ENCODE data around the gene ADGRL1.
"Not testable (repeated sequence)": the region's sequence is repeated elsewhere in the genome, so short reads cannot be mapped to it uniquely, and the experiment has no call there.

ADGRL1 gene

GRCh38 chr19:14208496-14208895 lies 2.5 kb upstream of the ADGRL1 start:
- not testable (repeated sequence) for H3K4me2 ChIP-seq (ENCODE audit: low read length, poor library complexity, severe bottlenecking); H2BK5ac ChIP-seq (ENCODE audit: low read depth, low read length, poor library complexity, severe bottlenecking); DNase-seq; H4K91ac ChIP-seq (ENCODE audit: low read length); H3K23ac ChIP-seq (ENCODE audit: low read length in 2 of 2); H3K4me3 ChIP-seq (ENCODE audit: insufficient read depth in 1 of 2, low read depth in 1 of 2, low read length in 2 of 2); H2BK120ac ChIP-seq (ENCODE audit: low read depth, low read length); H3K9me3 ChIP-seq (ENCODE audit: control insufficient read depth, low read length); H3K79me1 ChIP-seq (replicated peaks; ENCODE audit: low read length, poor library complexity, severe bottlenecking); H3K14ac ChIP-seq (ENCODE audit: low read length in 2 of 2); H3K18ac ChIP-seq (ENCODE audit: low read depth in 1 of 2, low read length in 2 of 2); H3K9ac ChIP-seq (ENCODE audit: low read length); H3K4me1 ChIP-seq (ENCODE audit: control insufficient read depth, insufficient read depth, low read depth, low read length); H2AFZ ChIP-seq (ENCODE audit: low read depth, low read length); H4K8ac ChIP-seq (ENCODE audit: low read length); H3K27ac ChIP-seq (ENCODE audit: low read length, poor library complexity, severe bottlenecking); H2BK15ac ChIP-seq (ENCODE audit: low read depth, poor library complexity, severe bottlenecking); H2BK12ac ChIP-seq (ENCODE audit: low read length in 2 of 2); H3K36me3 ChIP-seq (ENCODE audit: control insufficient read depth in 1 of 2, insufficient read depth in 2 of 2, low read depth in 1 of 2, low read length in 2 of 2); H3K4ac ChIP-seq (ENCODE audit: low read depth in 1 of 2, low read length in 2 of 2); H2AK5ac ChIP-seq (ENCODE audit: low read length, severe bottlenecking)
- WGBS, result 67% methylated on average over 9 of the region's 9 CpGs
- peaks cover 0 to 20% of the 10 kb centered on the region in 2 experiments for H3K27me3 ChIP-seq (ENCODE audit: control insufficient read depth in 1 of 2, insufficient read depth in 1 of 2, low read length in 2 of 2)

GRCh38 chr19:14207796-14208195 lies 1.8 kb upstream of the ADGRL1 start:
- not testable (repeated sequence) for H3K4ac ChIP-seq (ENCODE audit: low read depth in 1 of 2, low read length in 2 of 2)
- peak overlapping the region; percentile 66 for H2AFZ ChIP-seq (ENCODE audit: low read depth, low read length)

GRCh38 chr19:14206737-14207726 lies 1.1 kb upstream of the ADGRL1 start:
- H3K9ac ChIP-seq (ENCODE audit: low read length), result peak overlapping the region; percentile 75
- H2BK5ac ChIP-seq (ENCODE audit: low read depth, low read length, poor library complexity, severe bottlenecking); H3K79me1 ChIP-seq (replicated peaks; ENCODE audit: low read length, poor library complexity, severe bottlenecking); H2AK5ac ChIP-seq (ENCODE audit: low read length, severe bottlenecking); H3K23ac ChIP-seq (ENCODE audit: low read length in 2 of 2); H3K36me3 ChIP-seq (ENCODE audit: control insufficient read depth in 1 of 2, insufficient read depth in 2 of 2, low read depth in 1 of 2, low read length in 2 of 2); H2BK15ac ChIP-seq (ENCODE audit: low read depth, poor library complexity, severe bottlenecking); H3K14ac ChIP-seq (ENCODE audit: low read length in 2 of 2); H3K9me3 ChIP-seq (ENCODE audit: control insufficient read depth, low read length): not testable (repeated sequence)
- peaks cover 0 to 20% of the 10 kb centered on the region in 2 experiments for H3K27me3 ChIP-seq (ENCODE audit: control insufficient read depth in 1 of 2, insufficient read depth in 1 of 2, low read length in 2 of 2)
- H3K4ac ChIP-seq (ENCODE audit: low read depth in 1 of 2, low read length in 2 of 2), result peak overlapping the region in 1 of 2 experiments; percentile 41
- peak overlapping the region; percentile 77 for H3K4me2 ChIP-seq (ENCODE audit: low read length, poor library complexity, severe bottlenecking)
- peak overlapping the region; percentile 49 for H4K8ac ChIP-seq (ENCODE audit: low read length)
- peak overlapping the region; percentile 73 for H2BK120ac ChIP-seq (ENCODE audit: low read depth, low read length)
- peak overlapping the region; percentile 75 to 79 for H3K4me3 ChIP-seq (ENCODE audit: insufficient read depth in 1 of 2, low read depth in 1 of 2, low read length in 2 of 2)
- H2BK12ac ChIP-seq (ENCODE audit: low read length in 2 of 2), result peak overlapping the region; percentile 38 to 84
- peak overlapping the region; percentile 90 for H3K27ac ChIP-seq (ENCODE audit: low read length, poor library complexity, severe bottlenecking)
- peaks cover 16% of the 10 kb centered on the region for H3K4me1 ChIP-seq (ENCODE audit: control insufficient read depth, insufficient read depth, low read depth, low read length)
- peak overlapping the region; percentile 50 for H4K91ac ChIP-seq (ENCODE audit: low read length)
- WGBS, result under 1% methylated on average over 51 of the region's 89 CpGs
- DNase-seq, result peak; percentile 98
- H3K18ac ChIP-seq (ENCODE audit: low read depth in 1 of 2, low read length in 2 of 2), result peak overlapping the region; percentile 75 to 80
- H2AFZ ChIP-seq (ENCODE audit: low read depth, low read length), result peak overlapping the region; percentile 66

More at GRCh38 chr19:14207796-14208195, 1.8 kb upstream of the ADGRL1 start:
- Histone ChIP-seq H3K9ac (ENCODE audit: low read length) (peak overlapping the region; percentile 36), H3K27me3 (ENCODE audit: control insufficient read depth in 1 of 2, insufficient read depth in 1 of 2, low read length in 2 of 2) (peaks cover 0 to 20% of the 10 kb centered on the region in 2 experiments), H3K4me1 (ENCODE audit: control insufficient read depth, insufficient read depth, low read depth, low read length) (peaks cover 14% of the 10 kb centered on the region), H3K4me3 (ENCODE audit: insufficient read depth in 1 of 2, low read depth in 1 of 2, low read length in 2 of 2) (peak overlapping the region in 1 of 2 experiments; percentile 75)
- H3K79me1 ChIP-seq (replicated peaks; ENCODE audit: low read length, poor library complexity, severe bottlenecking); H3K23ac ChIP-seq (ENCODE audit: low read length in 2 of 2); H3K4me2 ChIP-seq (ENCODE audit: low read length, poor library complexity, severe bottlenecking); H2BK12ac ChIP-seq (ENCODE audit: low read length in 2 of 2); H2BK5ac ChIP-seq (ENCODE audit: low read depth, low read length, poor library complexity, severe bottlenecking); H3K36me3 ChIP-seq (ENCODE audit: control insufficient read depth in 1 of 2, insufficient read depth in 2 of 2, low read depth in 1 of 2, low read length in 2 of 2); H3K14ac ChIP-seq (ENCODE audit: low read length in 2 of 2); H4K91ac ChIP-seq (ENCODE audit: low read length); H3K9me3 ChIP-seq (ENCODE audit: control insufficient read depth, low read length); H3K27ac ChIP-seq (ENCODE audit: low read length, poor library complexity, severe bottlenecking); H3K18ac ChIP-seq (ENCODE audit: low read depth in 1 of 2, low read length in 2 of 2); H2AK5ac ChIP-seq (ENCODE audit: low read length, severe bottlenecking); H4K8ac ChIP-seq (ENCODE audit: low read length); H2BK15ac ChIP-seq (ENCODE audit: low read depth, poor library complexity, severe bottlenecking); H2BK120ac ChIP-seq (ENCODE audit: low read depth, low read length); DNase-seq: not testable (repeated sequence)
- 56% methylated on average over 6 of the region's 7 CpGs for WGBS

GRCh38 chr19:14206308-14206707 lies 339 bp upstream of the ADGRL1 start:
- no CpG with 5 or more reads among the region's 67 CpGs for WGBS

More at GRCh38 chr19:14206308-14206707, 339 bp upstream of the ADGRL1 start:
- H3K9ac ChIP-seq (ENCODE audit: low read length); H4K91ac ChIP-seq (ENCODE audit: low read length); H2BK5ac ChIP-seq (ENCODE audit: low read depth, low read length, poor library complexity, severe bottlenecking); DNase-seq; H4K8ac ChIP-seq (ENCODE audit: low read length); H3K36me3 ChIP-seq (ENCODE audit: control insufficient read depth in 1 of 2, insufficient read depth in 2 of 2, low read depth in 1 of 2, low read length in 2 of 2); H3K23ac ChIP-seq (ENCODE audit: low read length in 2 of 2); H2AFZ ChIP-seq (ENCODE audit: low read depth, low read length); H2BK15ac ChIP-seq (ENCODE audit: low read depth, poor library complexity, severe bottlenecking); H2BK120ac ChIP-seq (ENCODE audit: low read depth, low read length); H3K27ac ChIP-seq (ENCODE audit: low read length, poor library complexity, severe bottlenecking); H2AK5ac ChIP-seq (ENCODE audit: low read length, severe bottlenecking); H3K9me3 ChIP-seq (ENCODE audit: control insufficient read depth, low read length); H2BK12ac ChIP-seq (ENCODE audit: low read length in 2 of 2); H3K4ac ChIP-seq (ENCODE audit: low read depth in 1 of 2, low read length in 2 of 2); H3K14ac ChIP-seq (ENCODE audit: low read length in 2 of 2): not testable (repeated sequence)
- peak overlapping the region; percentile 39 for H3K4me2 ChIP-seq (ENCODE audit: low read length, poor library complexity, severe bottlenecking)
- peak overlapping the region in 1 of 2 experiments; percentile 79 for H3K4me3 ChIP-seq (ENCODE audit: insufficient read depth in 1 of 2, low read depth in 1 of 2, low read length in 2 of 2)
- H3K27me3 ChIP-seq (ENCODE audit: control insufficient read depth in 1 of 2, insufficient read depth in 1 of 2, low read length in 2 of 2), result peaks cover 0 to 23% of the 10 kb centered on the region in 2 experiments
- H3K79me1 ChIP-seq (replicated peaks; ENCODE audit: low read length, poor library complexity, severe bottlenecking), result peaks cover 11% of the 10 kb centered on the region
- peak overlapping the region in 1 of 2 experiments; percentile 34 for H3K18ac ChIP-seq (ENCODE audit: low read depth in 1 of 2, low read length in 2 of 2)
- peaks cover 16% of the 10 kb centered on the region for H3K4me1 ChIP-seq (ENCODE audit: control insufficient read depth, insufficient read depth, low read depth, low read length)

Data from mesenchymal stem cell (in vitro differentiated cells and primary cell).